Measurements from ENCODE around the gene DEPDC5. TPM values are rescaled to one million over a fixed set of nuclear protein-coding genes. Genes with fewer than 3 reads are reported as not detected.
"Not testable (repeated sequence)": the region's sequence is repeated elsewhere in the genome, so short reads cannot be mapped to it uniquely, and the experiment has no call there.

DEPDC5 gene
- total RNA-seq = 10 to 100 TPM; 26.6 to 94.1 (median 38.8) TPM

- Histone ChIP-seq H3K4me3 (peak within 1 kb of the TSS; percentile 72 to 84 (median 80)), H3K27me3 (no peaks in the 10 kb centered on the region), H3K9me3 (no peaks in the 10 kb centered on the region), H3K4me1 (peaks cover 3 to 35% (median 10%) of the 10 kb centered on the region in 4 donors), H3K36me3 (peaks cover 0 to 8% (median 0%) of the 10 kb centered on the region in 3 donors), H3K27ac (peak within 1 kb of the TSS; percentile 87 to 98 (median 96))
- no peak for TF ChIP-seq CTCF (IDR thresholded peaks at IDR 0.05)
- peak; percentile 58 to 80 for TF ChIP-seq POLR2A (IDR thresholded peaks at IDR 0.05)
- DNase-seq = peak; percentile 94 to 99 (median 98)
Observed at GRCh38 chr22:31753634-31754501, at the start of gene DEPDC5. Gene DEPDC5, plus strand, starts transcription at chr22:31754019. Its CDS starts 903 bp downstream, at chr22:31754922.

GRCh38 chr22:31707519-31707918 is 46.3 kb upstream of the DEPDC5 start:
- DNase-seq = no peak
- H3K36me3 ChIP-seq = peaks cover 0 to 60% (median 0%) of the 10 kb centered on the region in 3 donors
- TF ChIP-seq POLR2A (IDR thresholded peaks at IDR 0.05) = no peak
- no peaks in the 10 kb centered on the region for H3K9me3 ChIP-seq
- no peak overlapping the region for H3K27ac ChIP-seq
- no peaks in the 10 kb centered on the region for H3K4me1 ChIP-seq
- no peak overlapping the region for H3K4me3 ChIP-seq
- no peaks in the 10 kb centered on the region for H3K27me3 ChIP-seq

- H3K36me3 ChIP-seq = peaks cover 0 to 63% (median 0%) of the 10 kb centered on the region in 3 donors
- DNase-seq, H3K27me3 ChIP-seq, H3K9me3 ChIP-seq, H3K4me1 ChIP-seq, H3K27ac ChIP-seq, H3K4me3 ChIP-seq: not testable (repeated sequence)
Observed at GRCh38 chr22:31711226-31711625, 42.6 kb upstream of the DEPDC5 start.

GRCh38 chr22:31715147-31715778 is 38.6 kb upstream of the DEPDC5 start:
- Histone ChIP-seq H3K9me3 (no peaks in the 10 kb centered on the region), H3K27ac (no peak overlapping the region), H3K27me3 (no peaks in the 10 kb centered on the region), H3K4me1 (no peaks in the 10 kb centered on the region), H3K36me3 (peaks cover 0 to 69% (median 0%) of the 10 kb centered on the region in 3 donors), H3K4me3 (no peak overlapping the region)
- no peak for DNase-seq
- TF ChIP-seq POLR2A (IDR thresholded peaks at IDR 0.05) = no peak
- no peak for TF ChIP-seq CTCF (IDR thresholded peaks at IDR 0.05)

- no peaks in the 10 kb centered on the region for H3K9me3 ChIP-seq
- no peaks in the 10 kb centered on the region for H3K27me3 ChIP-seq
- DNase-seq = no peak
- H3K4me3 ChIP-seq = no peak overlapping the region
- no peak overlapping the region for H3K27ac ChIP-seq
- no peaks in the 10 kb centered on the region for H3K4me1 ChIP-seq
- TF ChIP-seq CTCF (IDR thresholded peaks at IDR 0.05) (no peak), POLR2A (IDR thresholded peaks at IDR 0.05) (no peak)
- H3K36me3 ChIP-seq = peaks cover 0 to 76% (median 2%) of the 10 kb centered on the region in 3 donors
Observed at GRCh38 chr22:31719850-31720471, 33.9 kb upstream of the DEPDC5 start.

GRCh38 chr22:31723723-31724122 is 30.1 kb upstream of the DEPDC5 start:
- Histone ChIP-seq H3K9me3 (no peaks in the 10 kb centered on the region), H3K36me3 (peaks cover 0 to 56% (median 2%) of the 10 kb centered on the region in 3 donors), H3K27ac (no peak overlapping the region), H3K4me1 (no peaks in the 10 kb centered on the region), H3K4me3 (no peak overlapping the region), H3K27me3 (no peaks in the 10 kb centered on the region)
- DNase-seq = no peak
- TF ChIP-seq CTCF (IDR thresholded peaks at IDR 0.05) (no peak), POLR2A (IDR thresholded peaks at IDR 0.05) (no peak)

Data from Peyer's patch (tissue), 4 donors.